Ascending aorta (tissue), 2 donors: Measurements from ENCODE around the gene ASTN1. TPM values are rescaled to one million over a fixed set of nuclear protein-coding genes. Genes with fewer than 3 reads are reported as not detected.

ENCODE experiments used
- DNase-seq, 2 donors: peaks; one replicate each; pipeline ENCODE4 v3.0.0-alpha.2; 2019; ENCODE audit warnings: low spot score in 2 of 2
- H3K27ac ChIP-seq, 2 donors: fragments of 200-600 bp; sonication (generic); one replicate each; pipeline ENCODE4 v1.5.1; 2016 to 2017; ENCODE audit warnings: mild to moderate bottlenecking in 1 of 2
- H3K27me3 ChIP-seq: fragments of 200-600 bp; sonication (generic); one replicate; pipeline ENCODE4 v1.5.1; 2017
- H3K36me3 ChIP-seq, 2 donors: fragments of 200-600 bp; sonication (generic); one replicate each; pipeline ENCODE4 v1.5.1; 2016
- H3K4me1 ChIP-seq, 2 donors: fragments of 200-600 bp; sonication (generic); one replicate each; pipeline ENCODE4 v1.5.1; 2016 to 2017; ENCODE audit warnings: mild to moderate bottlenecking in 1 of 2
- H3K4me3 ChIP-seq, 2 donors: fragments of 200-600 bp; sonication (generic); one replicate each; pipeline ENCODE4 v1.5.1; 2016 to 2017; ENCODE audit warnings: mild to moderate bottlenecking in 1 of 2
- H3K9me3 ChIP-seq, 2 donors: fragments of 200-600 bp; sonication (generic); one replicate each; pipeline ENCODE4 v1.5.1; 2016
- intact Hi-C: fragments of 100-400 bp; cut with DNase I; formaldehyde crosslinking; loops from one replicate; pipeline ENCODE4 v1.15.1; 2023
- total RNA-seq: library from RNA; depleted of rRNA; stranded (reverse); fragments of >200 nt; gene quantifications from one replicate; pipeline ENCODE4 v1.1.0, GENCODE V29; 2016
- TF ChIP-seq, protein P1 (sequence below), 3 experiments: fragments of 200-600 bp in 2 of 3; fragments of 450-650 bp in 1 of 3; sonication (generic) in 2 of 3; IDR thresholded peaks; one replicate each; pipeline ENCODE4 v1.5.1; 2016 to 2019; ENCODE audit warnings: antibody characterized with exemption in 3 of 3, mild to moderate bottlenecking in 1 of 3, moderate library complexity in 1 of 3

The ASTN1 gene
- total RNA-seq, 1 donor from 2014 or later = 0.32 TPM

DNA sequence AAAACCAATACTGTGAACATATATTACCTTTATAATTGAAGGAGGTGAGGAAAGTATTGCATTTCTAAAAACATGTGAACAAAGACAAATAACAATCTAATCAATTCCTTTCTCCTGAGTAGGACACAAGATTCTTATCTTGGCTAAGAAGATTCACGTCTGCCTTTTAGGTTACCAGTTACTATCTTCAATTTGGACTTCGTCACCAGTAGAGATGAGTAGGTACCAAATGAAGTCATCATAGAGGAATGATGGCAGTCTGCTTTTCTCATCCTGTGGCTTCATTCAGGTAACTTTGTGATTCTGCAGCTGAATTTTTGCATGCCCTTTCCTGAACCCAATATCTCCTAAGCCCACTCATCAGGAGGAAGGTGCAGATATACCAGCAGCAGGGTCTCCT is 32.4 kb downstream of the ASTN1 start:
- TF ChIP-seq, protein P1, sequence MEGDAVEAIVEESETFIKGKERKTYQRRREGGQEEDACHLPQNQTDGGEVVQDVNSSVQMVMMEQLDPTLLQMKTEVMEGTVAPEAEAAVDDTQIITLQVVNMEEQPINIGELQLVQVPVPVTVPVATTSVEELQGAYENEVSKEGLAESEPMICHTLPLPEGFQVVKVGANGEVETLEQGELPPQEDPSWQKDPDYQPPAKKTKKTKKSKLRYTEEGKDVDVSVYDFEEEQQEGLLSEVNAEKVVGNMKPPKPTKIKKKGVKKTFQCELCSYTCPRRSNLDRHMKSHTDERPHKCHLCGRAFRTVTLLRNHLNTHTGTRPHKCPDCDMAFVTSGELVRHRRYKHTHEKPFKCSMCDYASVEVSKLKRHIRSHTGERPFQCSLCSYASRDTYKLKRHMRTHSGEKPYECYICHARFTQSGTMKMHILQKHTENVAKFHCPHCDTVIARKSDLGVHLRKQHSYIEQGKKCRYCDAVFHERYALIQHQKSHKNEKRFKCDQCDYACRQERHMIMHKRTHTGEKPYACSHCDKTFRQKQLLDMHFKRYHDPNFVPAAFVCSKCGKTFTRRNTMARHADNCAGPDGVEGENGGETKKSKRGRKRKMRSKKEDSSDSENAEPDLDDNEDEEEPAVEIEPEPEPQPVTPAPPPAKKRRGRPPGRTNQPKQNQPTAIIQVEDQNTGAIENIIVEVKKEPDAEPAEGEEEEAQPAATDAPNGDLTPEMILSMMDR (IDR thresholded peaks at IDR 0.05) = no peak
- Histone ChIP-seq H3K36me3 (no peaks in the 10 kb centered on the region), H3K27ac (no peak overlapping the region), H3K4me1 (no peaks in the 10 kb centered on the region), H3K9me3 (no peaks in the 10 kb centered on the region), H3K27me3 (no peaks in the 10 kb centered on the region), H3K4me3 (no peak overlapping the region)
- intact Hi-C loops = no loop called here
- DNase-seq = no peak

DNA sequence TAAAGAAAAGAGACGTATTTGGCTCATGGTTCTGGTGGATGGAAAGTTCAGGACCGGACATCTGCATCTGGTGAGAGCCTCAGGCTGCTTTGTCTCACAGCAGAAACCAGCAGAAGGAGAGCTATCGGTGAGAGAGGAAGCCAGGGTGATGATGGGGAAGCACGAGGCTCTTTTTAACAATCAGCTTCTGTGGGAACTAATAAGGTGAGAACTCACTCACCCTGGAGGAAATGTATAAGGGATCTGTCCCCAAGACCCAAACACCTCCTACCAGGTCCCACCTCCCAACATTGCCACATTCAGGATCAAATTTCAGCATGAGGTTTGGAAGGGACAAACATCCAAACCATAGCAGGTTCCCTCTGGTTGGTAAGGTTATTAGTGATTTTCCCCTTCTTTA is 32.8 kb downstream of the ASTN1 start:
- no peaks in the 10 kb centered on the region for H3K4me1 ChIP-seq
- H3K27me3 ChIP-seq = no peaks in the 10 kb centered on the region
- H3K36me3 ChIP-seq = no peaks in the 10 kb centered on the region
- TF ChIP-seq, protein P1 (IDR thresholded peaks at IDR 0.05) = no peak
- no peak overlapping the region for H3K4me3 ChIP-seq
- no peak overlapping the region for H3K27ac ChIP-seq
- intact Hi-C loops = no loop called here
- no peak for DNase-seq
- H3K9me3 ChIP-seq = no peaks in the 10 kb centered on the region

DNA sequence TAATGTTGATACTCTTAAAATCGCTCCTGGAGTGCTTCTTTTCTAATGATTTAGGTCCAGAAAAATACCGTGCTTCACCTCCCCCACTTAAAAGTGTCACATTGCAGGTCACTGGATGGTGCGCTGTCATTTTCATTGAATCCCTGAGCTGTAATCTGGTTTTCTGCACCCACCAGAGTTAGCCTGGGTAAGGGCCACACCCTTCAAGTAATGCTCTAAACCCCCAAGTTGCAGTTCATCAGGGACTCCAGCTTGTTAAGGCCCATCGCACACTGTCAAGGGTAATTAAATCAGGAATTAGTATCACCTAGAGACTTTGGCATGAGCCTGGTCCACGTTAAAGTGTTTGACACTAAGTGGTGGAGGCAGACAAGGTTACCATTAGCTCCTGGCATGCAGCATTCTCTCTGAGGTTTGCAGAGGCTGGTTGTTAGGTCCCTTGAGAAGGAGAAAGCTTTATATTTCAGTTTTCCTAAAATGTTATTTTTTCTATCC is 34.0 kb downstream of the ASTN1 start:
- intact Hi-C loops = no loop called here
- Histone ChIP-seq H3K9me3 (no peaks in the 10 kb centered on the region), H3K36me3 (no peaks in the 10 kb centered on the region), H3K4me3 (no peak overlapping the region), H3K27me3 (no peaks in the 10 kb centered on the region), H3K27ac (no peak overlapping the region), H3K4me1 (no peaks in the 10 kb centered on the region)
- TF ChIP-seq, protein P1 (IDR thresholded peaks at IDR 0.05) = no peak
- no peak for DNase-seq

DNA sequence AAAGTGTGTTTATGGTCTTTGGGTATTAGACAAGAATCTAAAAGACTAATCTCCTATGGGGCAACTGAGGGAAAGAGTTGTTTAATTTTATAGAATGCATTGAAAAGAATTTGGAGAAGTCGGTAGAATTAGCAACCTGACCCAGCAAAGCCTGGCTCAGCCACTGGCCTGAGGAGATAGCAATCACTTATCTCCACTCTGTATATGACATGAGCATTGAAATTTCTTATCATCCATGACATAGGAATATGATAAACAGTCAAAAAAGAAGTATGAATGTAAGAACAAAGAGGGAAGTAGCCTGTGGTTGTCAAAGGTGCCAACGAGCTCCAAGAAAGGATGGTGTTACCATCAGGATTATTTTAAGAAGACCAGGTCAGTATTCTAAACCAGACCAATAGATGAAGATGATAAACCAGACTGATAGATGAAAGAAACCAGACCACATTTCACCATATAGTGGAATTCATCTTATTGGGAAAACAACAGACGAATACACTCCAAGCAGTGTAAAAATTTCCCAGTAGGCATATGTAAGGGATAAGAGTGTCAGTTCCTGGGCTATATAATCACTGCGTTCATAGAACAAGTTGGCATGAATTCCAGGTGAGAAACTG is 35.7 kb downstream of the ASTN1 start:
- intact Hi-C loops = no loop called here

DNA sequence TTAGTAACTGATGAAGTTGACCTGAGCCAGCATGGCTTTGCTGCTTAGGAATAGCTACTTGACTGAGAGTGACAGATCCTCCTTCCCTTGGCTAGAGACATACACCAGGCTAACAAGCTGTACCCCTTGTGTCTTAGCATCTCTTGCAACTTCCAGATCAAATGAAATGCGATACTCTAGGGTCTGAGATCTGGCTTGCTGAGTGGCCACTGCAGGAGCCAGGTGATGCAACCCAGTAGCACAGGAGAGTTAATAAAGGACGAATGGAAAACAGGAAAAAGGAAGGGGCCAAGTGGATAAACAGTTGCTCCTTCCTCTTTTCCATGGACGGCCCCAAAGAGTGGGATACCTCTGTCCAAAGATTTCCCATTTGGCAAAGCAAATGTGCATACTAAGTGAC is 38.2 kb downstream of the ASTN1 start:
- TF ChIP-seq, protein P1 (IDR thresholded peaks at IDR 0.05) = no peak
- no peaks in the 10 kb centered on the region for H3K36me3 ChIP-seq

More for the DNA sequence above, 35.7 kb downstream of the ASTN1 start:
- H3K4me1 ChIP-seq = no peaks in the 10 kb centered on the region
- H3K9me3 ChIP-seq = no peaks in the 10 kb centered on the region
- H3K4me3 ChIP-seq = no peak overlapping the region
- H3K27me3 ChIP-seq = no peaks in the 10 kb centered on the region
- TF ChIP-seq, protein P1 (IDR thresholded peaks at IDR 0.05) = no peak
- no peaks in the 10 kb centered on the region for H3K36me3 ChIP-seq
- no peak for DNase-seq
- H3K27ac ChIP-seq = no peak overlapping the region

More for the DNA sequence above, 38.2 kb downstream of the ASTN1 start:
- no peak overlapping the region for H3K4me3 ChIP-seq
- no peak for DNase-seq
- no peaks in the 10 kb centered on the region for H3K9me3 ChIP-seq
- intact Hi-C loops = no loop called here
- H3K27me3 ChIP-seq = no peaks in the 10 kb centered on the region
- no peaks in the 10 kb centered on the region for H3K4me1 ChIP-seq
- H3K27ac ChIP-seq = no peak overlapping the region
